GM23338 (cell line): ENCODE data around the gene SLC9A9. TPM values are rescaled to one million over a fixed set of nuclear protein-coding genes. Genes with fewer than 3 reads are reported as not detected.

Source experiments
- ATAC-seq: fragments of 200-7000 bp; cut with Tn5 transposase; 3 replicates; pipeline ENCODE4 v1.9.1; 2020
- DNase-seq: peaks from one replicate; pipeline ENCODE4 v3.0.0-alpha.2; 2015; ENCODE audit warnings: low spot score
- H2AFZ ChIP-seq: fragments of 200-600 bp; sonication (generic); 2 replicates; pipeline ENCODE4 v1.8.0; 2016; ENCODE audit warnings: antibody characterized with exemption, mild to moderate bottlenecking, moderate library complexity
- H3F3A ChIP-seq: fragments of 200-600 bp; sonication (generic); replicated peaks from 2 replicates; pipeline ENCODE4 v1.8.0; 2017; ENCODE audit warnings: antibody characterized with exemption, mixed run types, low read depth
- H3K27ac ChIP-seq: fragments of 200-600 bp; sonication (generic); 2 replicates; pipeline ENCODE4 v1.6.1; 2016; ENCODE audit warnings: low read depth
- H3K27me3 ChIP-seq: fragments of 200-600 bp; sonication (generic); 2 replicates; pipeline ENCODE4 v1.8.0; 2016; ENCODE audit warnings: mild to moderate bottlenecking, mixed run types, moderate library complexity; ENCODE audit not compliant: insufficient read depth
- H3K36me3 ChIP-seq: fragments of 200-600 bp; sonication (generic); 2 replicates; pipeline ENCODE4 v1.8.0; 2016; ENCODE audit warnings: mild to moderate bottlenecking; ENCODE audit not compliant: insufficient read depth
- H3K4me1 ChIP-seq: fragments of 200-600 bp; sonication (generic); 2 replicates; pipeline ENCODE4 v1.8.0; 2016; ENCODE audit warnings: mild to moderate bottlenecking, moderate library complexity; ENCODE audit not compliant: insufficient read depth
- H3K4me2 ChIP-seq: fragments of 200-600 bp; sonication (generic); 2 replicates; pipeline ENCODE4 v1.7.1; 2017; ENCODE audit warnings: mixed run types
- H3K4me3 ChIP-seq: fragments of 200-600 bp; sonication (generic); 2 replicates; pipeline ENCODE4 v1.6.1; 2016; ENCODE audit warnings: mixed run types
- H3K79me2 ChIP-seq: fragments of 200-600 bp; sonication (generic); replicated peaks from 2 replicates; pipeline ENCODE4 v1.8.0; 2017; ENCODE audit warnings: mild to moderate bottlenecking; ENCODE audit not compliant: insufficient read depth
- H3K9me2 ChIP-seq: fragments of 200-600 bp; sonication (generic); 2 replicates; pipeline ENCODE4 v1.8.0; 2017; ENCODE audit not compliant: insufficient read depth
- H4K20me1 ChIP-seq: fragments of 200-600 bp; sonication (generic); replicated peaks from 2 replicates; pipeline ENCODE4 v1.8.0; 2017; ENCODE audit warnings: mild to moderate bottlenecking; ENCODE audit not compliant: insufficient read depth
- H3K27ac Mint-ChIP-seq: 2 replicates; pipeline ENCODE4 v1.8.0; 2020; ENCODE audit warnings: inconsistent platforms, mild to moderate bottlenecking, moderate library complexity, mixed read lengths
- H3K27me3 Mint-ChIP-seq: 3 replicates; pipeline ENCODE4 v1.8.0; 2022; ENCODE audit warnings: low read depth, mild to moderate bottlenecking, moderate library complexity, mixed read lengths, inconsistent platforms; ENCODE audit not compliant: insufficient read depth, poor library complexity
- H3K36me3 Mint-ChIP-seq: 3 replicates; pipeline ENCODE4 v1.8.0; 2021; ENCODE audit warnings: low read depth, mild to moderate bottlenecking, inconsistent platforms, moderate library complexity, mixed read lengths
- H3K4me1 Mint-ChIP-seq: 3 replicates; pipeline ENCODE4 v1.8.0; 2020; ENCODE audit warnings: mild to moderate bottlenecking, inconsistent platforms, mixed read lengths
- H3K4me3 Mint-ChIP-seq: 3 replicates; pipeline ENCODE4 v1.8.0; 2021; ENCODE audit warnings: moderate library complexity, mild to moderate bottlenecking, inconsistent platforms, mixed read lengths
- H3K9me3 Mint-ChIP-seq: 3 replicates; pipeline ENCODE4 v1.8.0; 2020; ENCODE audit warnings: moderate library complexity, mild to moderate bottlenecking, inconsistent platforms, mixed read lengths
- CREB1 ChIP-seq: fragments of 250-450 bp; sonication (Bioruptor Pico); IDR thresholded peaks from 2 replicates; pipeline ENCODE4 v1.5.0; 2020; ENCODE audit warnings: low read depth, mild to moderate bottlenecking, moderate library complexity
- CTCF ChIP-seq, 2 experiments: fragments of 200-600 bp in 1 of 2; sonication (generic) in 1 of 2; conservative IDR thresholded peaks; 2 replicates each; pipeline versions ENCODE4 v1.5.1 to v1.6.1; 2016 to 2017; ENCODE audit warnings: antibody characterized with exemption in 2 of 2, low read depth in 2 of 2, mild to moderate bottlenecking in 2 of 2, moderate library complexity in 1 of 2
- EZH2 ChIP-seq: fragments of 200-600 bp; sonication (generic); IDR thresholded peaks from one replicate; pipeline ENCODE4 v1.8.0; 2017; ENCODE audit warnings: antibody characterized with exemption, mild to moderate bottlenecking, low read depth; ENCODE audit not compliant: unreplicated experiment
- EZH2phosphoT487 ChIP-seq: fragments of 200-600 bp; sonication (generic); IDR thresholded peaks from one replicate; pipeline ENCODE4 v1.8.1; 2018; ENCODE audit warnings: antibody characterized with exemption; ENCODE audit not compliant: unreplicated experiment
- JUNB ChIP-seq: IDR thresholded peaks from one replicate; pipeline ENCODE4 v1.6.1; 2016; ENCODE audit warnings: antibody characterized with exemption; ENCODE audit not compliant: unreplicated experiment
- NANOG ChIP-seq: IDR thresholded peaks from 2 replicates; pipeline ENCODE4 v1.6.1; 2016; ENCODE audit warnings: antibody characterized with exemption, borderline replicate concordance
- POLR2AphosphoS5 ChIP-seq: IDR thresholded peaks from 2 replicates; pipeline ENCODE4 v1.6.1; 2016; ENCODE audit warnings: antibody characterized with exemption, low read depth
- REST ChIP-seq: IDR thresholded peaks from one replicate; pipeline ENCODE4 v1.6.1; 2018; ENCODE audit warnings: antibody characterized with exemption; ENCODE audit not compliant: unreplicated experiment
- STAT1 ChIP-seq: IDR thresholded peaks from one replicate; pipeline ENCODE4 v1.6.1; 2016; ENCODE audit warnings: antibody characterized with exemption; ENCODE audit not compliant: unreplicated experiment
- ZNF114 ChIP-seq: fragments of 250-450 bp; sonication (Bioruptor Pico); IDR thresholded peaks from 2 replicates; pipeline ENCODE4 v1.5.0; 2020; ENCODE audit warnings: mild to moderate bottlenecking, moderate library complexity
- polyA plus RNA-seq: library from polyadenylated mRNA; unstranded; fragments of >200 nt; fragmentation: Nextera tagmentation; extraction: Ambion mirVana; gene quantifications from 2 replicates; pipeline ENCODE4 v1.2.1, GENCODE V29; 2016
- total RNA-seq: library from RNA; depleted of rRNA; stranded (reverse); fragments of >200 nt; shearing (Covaris generic); gene quantifications from 2 replicates; pipeline ENCODE4 v1.2.3, GENCODE V29; 2014

The SLC9A9 gene
- total and polyA plus RNA-seq, 2 experiments from 2014 or later = 1.3 to 1.6 TPM

GRCh38 chr3:143321058-143321769 is 527.1 kb downstream of the SLC9A9 start:
- H3K79me2 ChIP-seq = no peaks in the 10 kb centered on the region
- no peak overlapping the region for H2AFZ ChIP-seq
- no peaks in the 10 kb centered on the region for H3K9me3 Mint-ChIP-seq
- H3K4me2 ChIP-seq = no peak overlapping the region
- H3F3A ChIP-seq = no peaks in the 10 kb centered on the region
- no peaks in the 10 kb centered on the region for H3K36me3 ChIP-seq
- H3K27me3 Mint-ChIP-seq = peaks cover 1% of the 10 kb centered on the region
- no peak overlapping the region for H3K27ac Mint-ChIP-seq
- no peaks in the 10 kb centered on the region for H3K27me3 ChIP-seq
- H4K20me1 ChIP-seq = no peaks in the 10 kb centered on the region
- H3K4me1 ChIP-seq = no peaks in the 10 kb centered on the region
- no peak overlapping the region for H3K4me3 ChIP-seq
- peaks cover 6% of the 10 kb centered on the region; the same call in 1 of the 2 replicates for H3K9me2 ChIP-seq
- DNase-seq (no peak), ATAC-seq (no peak)
- TF ChIP-seq STAT1 (no peak), CREB1 (CRISPR knock-in tag) (no peak), CTCF (conservative IDR thresholded peaks at IDR 0.05; ENCODE audit: low read depth in 2 of 2) (no peak), REST (no peak), NANOG (no peak), ZNF114 (CRISPR knock-in tag) (no peak), POLR2AphosphoS5 (no peak)
- H3K4me1 Mint-ChIP-seq = no peaks in the 10 kb centered on the region; the same call in 2 of the 3 replicates
- no peaks in the 10 kb centered on the region for H3K36me3 Mint-ChIP-seq
- H3K27ac ChIP-seq = no peak overlapping the region
- no peak overlapping the region for H3K4me3 Mint-ChIP-seq

- peaks cover 1% of the 10 kb centered on the region for H3K27me3 Mint-ChIP-seq
- H4K20me1 ChIP-seq = no peaks in the 10 kb centered on the region
- no peaks in the 10 kb centered on the region for H3K9me2 ChIP-seq
- no peaks in the 10 kb centered on the region for H3K4me1 ChIP-seq
- H3K4me3 Mint-ChIP-seq = no peak overlapping the region
- no peak for ATAC-seq
- no peak overlapping the region for H3K4me2 ChIP-seq
- no peaks in the 10 kb centered on the region for H3F3A ChIP-seq
- no peak overlapping the region for H3K4me3 ChIP-seq
- 0 out of 3 replicates have a peak, but pooled peaks cover 2% of the 10 kb centered on the region for H3K4me1 Mint-ChIP-seq
- no peaks in the 10 kb centered on the region for H3K27me3 ChIP-seq
- no peak overlapping the region for H2AFZ ChIP-seq
- H3K79me2 ChIP-seq = no peaks in the 10 kb centered on the region
- H3K36me3 Mint-ChIP-seq = no peaks in the 10 kb centered on the region
- no peak overlapping the region for H3K27ac Mint-ChIP-seq
- DNase-seq = no peak
- H3K9me3 Mint-ChIP-seq = no peaks in the 10 kb centered on the region
- no peaks in the 10 kb centered on the region for H3K36me3 ChIP-seq
- no peak overlapping the region for H3K27ac ChIP-seq
- TF ChIP-seq JUNB = no peak
- no peak for TF ChIP-seq POLR2AphosphoS5
- TF ChIP-seq EZH2 = no peak
- TF ChIP-seq CREB1 (CRISPR knock-in tag) = no peak
- no peak for TF ChIP-seq ZNF114 (CRISPR knock-in tag)
- no peak for TF ChIP-seq EZH2phosphoT487
- TF ChIP-seq NANOG = no peak
Observed at GRCh38 chr3:143315766-143316165, 532.5 kb downstream of the SLC9A9 start.
